GOT3 (cell line): ENCODE results near the gene ASTL.

Experiments
- DNase-seq: peaks from one replicate; lab custom pipeline; 2025; ENCODE audit warnings: mixed read lengths; lab: John Stamatoyannopoulos, UW

Gene ASTL

DNA sequence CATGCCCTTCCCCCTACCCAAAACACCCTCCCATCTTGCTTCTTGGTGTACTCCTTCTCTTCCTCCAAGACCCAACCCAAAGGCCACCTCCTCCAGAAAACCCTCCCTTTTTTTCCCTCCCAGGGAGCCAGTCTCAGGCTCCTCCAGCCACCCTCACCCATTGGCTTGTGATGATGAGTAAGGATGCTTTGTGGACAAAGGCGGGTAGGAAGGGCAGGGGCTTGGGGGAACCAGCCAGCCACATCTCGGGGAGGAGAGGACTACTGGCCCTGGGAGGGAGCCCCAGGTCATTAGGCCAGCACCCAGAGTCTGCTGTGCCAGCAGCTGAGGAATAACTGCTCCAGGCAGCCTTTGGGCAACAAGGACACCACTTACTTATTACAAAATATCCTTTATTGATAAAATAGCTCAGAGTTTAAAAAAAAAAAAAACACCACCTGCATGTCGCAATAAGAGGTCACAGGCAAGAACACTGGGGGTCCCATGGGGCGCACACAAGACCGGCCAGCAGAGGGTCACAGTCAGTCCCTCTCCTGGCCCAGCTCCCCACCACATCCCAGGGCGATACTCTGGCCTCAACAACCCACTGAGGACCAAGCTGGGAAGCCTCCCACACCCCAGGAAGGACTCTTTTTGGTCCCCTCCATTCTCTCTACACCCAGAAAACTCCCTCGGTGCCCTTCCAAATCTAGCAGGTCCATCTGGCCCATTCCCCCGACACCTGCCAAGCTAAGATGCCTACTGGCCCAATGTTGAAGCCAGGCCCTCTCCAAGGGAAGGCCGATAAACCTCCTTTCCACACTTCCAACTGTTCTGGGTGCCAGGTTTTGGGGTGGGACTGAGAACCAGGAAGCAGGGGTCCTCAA is 25.6 kb downstream of the ASTL start:
- no peak for DNase-seq

DNA sequence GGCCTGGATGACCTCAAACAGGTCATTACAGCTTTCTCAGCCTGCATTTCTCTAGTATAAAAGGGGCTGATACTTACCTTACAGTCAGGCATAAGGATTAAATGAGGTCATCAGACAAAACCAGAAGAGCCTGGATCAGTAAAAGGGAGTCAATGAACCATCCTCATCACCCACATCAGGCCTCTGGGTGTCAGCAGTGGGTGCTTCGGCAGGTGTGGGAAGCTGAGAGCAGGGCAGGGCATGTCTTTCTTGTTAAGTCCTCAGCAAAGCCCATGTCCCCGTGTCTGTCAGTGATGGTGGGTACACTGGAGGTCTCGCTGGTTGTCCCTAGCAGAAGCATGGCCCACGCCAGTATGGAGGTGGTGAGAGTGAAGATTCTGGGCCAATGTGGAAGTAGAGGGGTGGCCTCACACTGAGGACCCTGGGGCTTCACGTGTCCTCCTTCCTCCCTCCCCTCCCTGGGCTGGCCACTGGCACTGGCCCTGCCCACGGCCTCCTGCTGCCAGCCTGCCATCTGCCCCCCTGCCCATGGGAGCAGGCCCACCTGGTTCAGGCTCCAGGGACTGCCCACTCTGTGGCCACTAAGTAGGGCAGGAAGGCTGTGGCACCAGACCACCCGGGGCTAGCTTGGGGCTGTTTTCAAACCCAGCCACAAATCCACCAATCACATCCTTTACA is 26.3 kb downstream of the ASTL start:
- DNase-seq = no peak

DNA sequence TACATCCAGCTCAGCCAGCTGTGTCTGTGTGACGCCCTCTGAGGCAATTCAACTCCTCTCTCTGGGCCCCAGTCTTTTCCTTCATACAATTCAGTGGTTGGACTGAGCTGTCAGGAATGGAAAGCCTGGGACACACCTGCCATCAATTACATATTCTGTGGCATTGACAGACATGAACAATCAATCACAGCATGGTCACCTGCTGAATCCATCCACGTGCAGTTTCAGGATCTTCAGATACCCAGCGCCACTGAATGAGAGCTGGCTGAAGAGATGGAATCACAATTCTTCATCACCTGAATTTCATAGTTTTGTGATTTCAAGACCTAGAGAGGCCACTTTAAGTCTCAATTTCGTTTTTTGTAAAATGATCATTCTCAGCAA is 27.1 kb downstream of the ASTL start:
- DNase-seq = no peak

DNA sequence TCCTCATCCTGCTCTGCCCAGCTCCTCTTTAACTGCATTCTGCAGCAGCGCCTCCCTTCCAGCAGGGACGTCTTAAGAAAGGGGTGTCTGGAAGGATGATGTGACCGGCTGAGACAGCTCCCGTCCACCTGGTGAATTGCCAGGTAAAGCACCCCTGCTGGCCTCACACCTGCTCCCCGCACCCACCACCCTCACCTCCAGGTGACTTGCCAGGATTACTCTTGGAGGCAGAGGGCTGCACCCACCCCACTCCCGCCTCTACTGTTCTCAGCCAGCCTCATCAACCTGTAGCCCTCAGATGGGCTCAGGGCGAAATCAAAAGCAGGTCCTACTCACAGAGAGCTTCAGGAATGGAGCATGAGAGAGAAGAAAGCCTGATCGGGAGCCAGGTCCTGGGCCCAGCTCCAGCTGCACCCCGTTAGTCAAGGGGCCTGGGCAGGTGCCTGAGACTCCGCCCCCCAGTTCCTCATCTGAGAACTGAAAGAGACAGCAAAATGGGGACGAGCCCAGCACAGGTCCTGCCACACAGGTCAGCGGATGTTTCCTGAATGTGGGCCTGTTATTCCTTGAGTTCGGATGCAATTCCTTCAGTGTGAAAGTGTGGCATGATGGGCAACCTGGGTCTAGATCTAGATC is 27.6 kb downstream of the ASTL start:
- no peak for DNase-seq

DNA sequence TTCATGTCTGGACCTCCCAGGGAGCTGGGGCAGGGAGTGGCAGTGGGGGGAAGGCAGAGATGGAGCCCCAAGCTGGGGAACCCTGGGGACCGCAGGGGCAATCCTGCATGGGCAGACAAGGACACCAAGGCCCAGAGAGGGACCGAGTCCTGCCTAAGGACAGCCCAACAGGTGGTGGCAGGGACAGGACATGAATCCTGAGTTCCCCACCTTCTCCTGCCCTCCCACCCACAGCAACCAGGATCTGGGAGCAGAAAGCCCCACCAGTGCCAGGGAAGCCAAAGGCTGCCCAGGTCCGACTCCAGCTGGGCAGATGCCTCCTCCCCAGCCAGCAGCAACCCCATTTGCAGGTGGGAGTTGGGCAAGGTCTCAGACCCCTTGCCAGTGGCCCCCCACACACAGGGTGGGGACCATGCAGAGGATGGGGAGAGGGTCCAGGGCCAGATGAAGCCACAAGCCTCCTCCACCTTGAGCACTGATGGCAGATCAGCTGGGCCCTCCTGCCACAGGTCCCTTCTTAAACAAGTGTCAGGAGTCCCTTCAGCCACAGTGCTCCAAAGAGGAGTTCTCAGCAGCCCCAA is 28.3 kb downstream of the ASTL start:
- no peak for DNase-seq

DNA sequence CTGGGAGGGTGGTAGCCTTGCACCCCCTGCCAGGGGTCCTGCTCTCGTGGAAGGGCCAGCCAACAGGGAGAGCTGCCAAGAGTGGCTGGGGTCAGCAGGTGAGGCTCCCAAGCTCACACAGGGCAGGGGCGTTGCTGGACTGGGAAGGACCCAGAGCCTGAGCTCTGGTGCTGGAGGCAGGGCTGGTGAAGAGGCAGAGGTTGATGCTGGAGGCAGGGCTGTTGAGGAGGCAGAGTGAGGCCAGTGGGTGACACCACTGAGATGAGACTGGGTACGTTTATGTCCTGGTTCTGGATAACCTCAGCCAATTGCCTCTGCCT is 29.0 kb downstream of the ASTL start:
- no peak for DNase-seq

DNA sequence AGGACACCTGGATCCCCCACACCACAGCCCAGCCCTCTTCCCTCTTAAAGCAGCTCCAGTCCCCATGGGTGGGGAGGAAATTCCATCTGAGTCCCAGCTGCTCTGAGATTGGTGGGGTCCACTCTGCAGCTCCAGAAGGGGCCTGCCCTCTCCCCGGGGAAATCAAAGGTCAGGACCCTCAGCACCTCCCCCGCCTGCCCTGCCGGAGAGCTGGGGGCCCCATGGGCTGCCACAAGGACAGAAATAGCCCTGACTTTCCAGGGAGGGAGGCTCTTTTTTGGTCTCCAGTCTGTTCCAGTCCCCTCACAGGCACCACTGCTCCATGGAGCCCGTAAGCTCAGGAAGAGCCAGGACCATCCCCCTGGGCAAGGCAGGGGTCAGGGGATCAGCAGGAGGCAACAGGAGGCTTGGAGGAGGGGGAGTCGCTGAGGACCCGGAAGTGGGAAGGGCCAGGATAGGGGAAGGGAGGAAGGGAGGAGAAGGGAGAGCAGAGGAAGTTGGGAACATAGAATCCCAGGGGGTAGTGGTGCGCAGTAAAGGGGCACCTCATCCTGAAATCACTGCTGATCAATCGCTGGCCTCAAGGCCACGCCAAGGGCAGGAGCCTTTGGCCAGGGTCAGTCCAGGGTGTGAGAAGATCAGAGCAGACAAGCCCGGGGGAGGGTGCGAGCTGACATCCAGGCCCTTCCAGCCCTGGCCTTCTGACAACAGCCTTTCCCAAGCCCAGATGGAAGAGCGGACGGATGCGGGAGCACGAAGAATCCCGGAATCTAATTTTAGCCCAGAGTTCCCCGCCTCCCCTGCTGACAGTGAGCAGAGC is 29.6 kb downstream of the ASTL start:
- no peak for DNase-seq

DNA sequence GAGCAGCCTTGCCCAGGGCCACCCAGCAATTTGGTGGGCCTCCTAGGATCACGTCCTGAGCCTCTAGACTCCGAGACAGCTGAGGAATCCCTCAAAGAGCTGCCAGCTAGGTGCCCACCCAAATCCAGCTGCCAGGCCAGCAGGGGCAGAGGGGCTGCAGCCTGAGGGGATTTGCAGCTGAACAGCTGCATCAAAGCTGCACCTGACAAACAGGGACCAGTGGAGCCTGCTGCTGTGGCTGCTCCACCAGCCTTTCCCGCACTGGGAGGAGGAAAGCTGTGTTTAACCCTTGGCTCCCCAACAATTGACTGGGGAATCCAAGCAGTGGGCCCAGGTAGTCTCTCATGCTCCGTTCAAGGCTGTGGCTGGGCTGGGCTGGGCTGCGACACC is 30.2 kb downstream of the ASTL start:
- no peak for DNase-seq

DNA sequence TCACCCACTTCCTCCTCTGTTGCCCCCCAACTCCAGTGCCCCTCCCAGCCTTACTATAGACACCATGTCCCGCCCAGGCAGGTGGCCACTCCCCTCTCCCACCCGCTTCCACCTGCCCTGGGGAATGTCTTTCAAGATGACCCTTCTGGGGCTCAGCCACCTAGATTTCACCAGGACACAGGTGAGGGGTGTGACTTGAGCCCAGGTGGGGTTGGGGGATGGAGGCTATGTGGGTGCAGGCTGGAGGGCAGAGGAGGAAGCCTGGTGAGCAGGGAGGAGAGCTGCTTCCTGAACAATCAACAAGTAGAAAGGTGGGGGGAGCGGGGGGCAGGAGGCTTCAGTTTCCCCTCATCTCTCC is 30.6 kb downstream of the ASTL start:
- no peak for DNase-seq

DNA sequence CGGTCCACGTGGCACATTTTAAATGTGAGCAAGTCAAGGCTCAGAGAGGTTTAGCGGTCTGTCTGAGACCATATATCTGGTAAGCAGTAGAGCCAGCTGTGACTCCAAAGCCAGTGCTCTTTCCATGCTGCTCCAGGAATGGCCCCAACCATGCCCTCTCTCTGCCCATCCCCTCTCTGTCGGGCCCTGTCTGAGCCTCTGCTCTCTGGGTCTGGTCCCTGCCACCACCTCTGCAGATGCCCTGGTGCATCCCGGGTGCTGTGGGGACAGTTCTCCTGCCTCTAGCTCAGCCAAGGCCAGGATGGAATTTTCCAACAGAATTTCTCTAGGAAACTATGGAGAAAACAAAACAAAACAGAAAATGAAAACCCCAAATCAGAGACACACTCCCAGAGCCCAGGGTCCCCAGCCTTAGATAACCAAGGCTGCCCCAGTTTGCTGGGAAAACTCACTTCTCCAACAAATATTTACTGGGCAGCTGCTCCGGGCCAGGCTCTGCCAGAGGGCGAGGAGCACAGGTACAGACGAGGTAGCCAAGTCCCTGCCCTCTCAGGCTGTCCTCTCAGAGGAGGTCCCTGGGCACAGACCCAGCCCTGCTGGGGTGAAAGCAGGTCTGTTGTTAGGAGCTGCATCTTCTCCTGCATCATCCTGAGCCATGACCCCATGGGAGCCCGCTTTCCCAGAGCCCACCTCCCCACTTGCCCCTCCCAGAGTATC is 31.2 kb downstream of the ASTL start:
- no peak for DNase-seq

DNA sequence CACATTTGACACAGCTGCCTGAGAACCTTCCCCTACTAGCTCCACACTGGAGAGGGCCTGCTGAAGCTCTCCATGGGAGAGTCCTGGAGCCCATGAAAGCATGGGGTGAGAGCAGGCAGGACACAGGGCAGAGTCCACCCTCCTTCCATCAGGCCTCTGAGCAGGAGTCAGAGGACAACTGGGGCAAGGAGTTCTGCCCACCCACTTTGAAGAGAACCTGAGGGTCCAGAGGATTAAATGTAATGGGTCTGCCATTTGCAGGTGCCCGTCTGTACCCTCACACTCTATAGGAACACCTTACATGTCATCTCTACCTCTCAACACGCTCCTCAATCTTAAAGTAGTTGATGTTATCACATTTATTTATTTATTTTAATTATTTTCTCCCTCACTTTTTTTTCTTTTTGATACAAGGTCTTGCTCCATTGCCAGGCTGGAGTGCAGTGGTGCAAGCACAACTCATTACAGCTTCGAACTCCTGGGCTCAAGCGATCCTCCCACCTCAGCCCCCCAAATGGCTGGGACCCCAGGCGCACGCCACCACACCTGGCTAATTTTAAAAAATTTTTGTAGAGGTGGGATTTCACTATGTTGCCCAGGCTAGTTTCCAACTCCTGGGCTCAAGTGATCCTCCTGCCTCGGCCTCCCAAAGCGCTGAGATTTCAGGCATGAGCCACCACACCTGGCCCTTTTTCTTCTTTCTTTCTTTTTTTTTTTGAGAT is 32.1 kb downstream of the ASTL start:
- DNase-seq = no peak

DNA sequence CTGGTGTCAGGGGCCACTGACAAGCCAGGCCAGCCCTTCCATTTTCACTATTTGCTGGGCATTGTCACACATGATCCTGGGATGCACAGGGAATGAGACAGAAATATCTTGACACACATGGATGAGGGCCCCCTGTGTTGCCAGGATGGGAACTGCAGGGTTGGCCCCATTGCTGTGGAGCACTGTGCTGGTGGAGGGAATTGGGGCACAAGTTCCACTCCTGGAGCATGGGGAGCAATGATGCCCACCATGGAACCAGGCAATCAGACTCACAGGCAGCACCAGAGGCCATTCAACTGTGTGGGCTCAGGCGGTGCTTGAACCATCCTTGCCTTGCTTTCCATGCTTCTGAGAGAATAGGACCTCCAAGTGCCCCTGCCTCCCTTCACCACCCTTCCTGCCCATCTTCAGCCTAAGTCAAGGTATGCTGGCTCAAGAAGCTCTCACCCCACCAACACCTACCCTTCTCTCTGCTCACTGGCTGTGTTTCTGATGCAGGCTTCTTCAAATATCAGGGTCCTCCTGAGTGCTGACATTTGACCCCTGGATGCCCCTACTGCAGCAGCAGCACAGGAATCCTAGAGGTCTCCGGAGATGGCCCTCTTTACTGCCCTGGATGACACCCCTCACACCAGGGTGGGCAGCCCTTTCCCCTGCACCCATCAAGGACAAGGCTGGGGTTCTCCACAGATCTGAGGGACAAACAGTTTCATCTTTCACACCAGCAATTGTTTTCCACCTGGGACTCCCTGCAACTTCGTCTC is 33.0 kb downstream of the ASTL start:
- DNase-seq = no peak

DNA sequence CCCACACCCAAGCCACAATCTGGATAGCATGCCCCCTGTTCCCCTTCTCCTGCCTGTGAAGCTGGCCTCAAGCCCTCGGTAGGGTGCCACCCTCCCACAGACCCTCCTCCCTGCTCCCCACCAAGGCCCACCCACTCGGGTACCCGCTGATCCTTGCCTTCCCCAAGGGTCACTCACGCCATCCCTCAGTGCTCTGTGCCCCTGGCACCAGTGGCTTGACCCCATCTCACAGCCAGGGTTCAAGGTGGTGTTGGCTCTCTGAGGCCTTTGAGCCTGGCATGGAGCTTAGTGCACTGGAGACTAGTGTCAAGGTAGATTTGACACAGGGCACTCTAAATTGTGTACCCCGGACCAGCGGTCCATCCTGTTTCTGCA is 33.8 kb downstream of the ASTL start:
- no peak for DNase-seq

DNA sequence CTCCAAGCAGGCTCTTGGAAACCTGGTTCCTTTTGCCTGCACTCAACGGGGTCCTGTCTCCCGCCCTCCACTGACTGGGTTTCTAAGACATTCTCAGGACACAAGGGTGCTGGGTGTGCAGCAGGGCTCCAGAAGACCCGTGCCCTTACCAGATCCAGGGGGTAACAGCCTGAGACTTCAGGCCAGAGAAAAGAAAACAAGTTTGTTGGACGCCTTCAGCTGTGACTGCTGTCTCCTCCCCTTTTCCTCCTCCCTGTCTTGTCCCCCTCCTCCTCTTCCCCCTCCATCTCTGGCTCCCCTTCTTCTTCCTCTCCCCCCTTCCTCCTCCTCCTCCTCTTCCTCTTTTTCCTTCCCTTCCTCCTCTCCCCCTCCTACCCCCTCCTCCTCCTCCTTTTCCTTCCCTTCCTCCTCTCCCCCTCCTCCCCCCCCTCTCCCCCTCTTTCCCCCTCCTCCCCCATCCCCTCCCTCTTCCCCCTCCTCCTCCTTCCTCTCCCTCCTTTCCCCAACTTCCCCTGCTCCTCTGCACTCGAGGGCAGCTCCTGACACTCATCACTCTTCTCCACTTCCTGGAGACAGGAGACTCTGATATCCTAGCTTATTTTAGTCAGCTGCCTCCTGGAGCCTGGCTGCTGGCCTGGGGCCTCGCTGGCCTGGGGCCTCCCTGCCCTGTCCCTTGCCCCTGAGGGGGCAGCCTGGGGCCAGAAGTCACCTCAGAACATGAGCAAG is 34.4 kb downstream of the ASTL start:
- no peak for DNase-seq

DNA sequence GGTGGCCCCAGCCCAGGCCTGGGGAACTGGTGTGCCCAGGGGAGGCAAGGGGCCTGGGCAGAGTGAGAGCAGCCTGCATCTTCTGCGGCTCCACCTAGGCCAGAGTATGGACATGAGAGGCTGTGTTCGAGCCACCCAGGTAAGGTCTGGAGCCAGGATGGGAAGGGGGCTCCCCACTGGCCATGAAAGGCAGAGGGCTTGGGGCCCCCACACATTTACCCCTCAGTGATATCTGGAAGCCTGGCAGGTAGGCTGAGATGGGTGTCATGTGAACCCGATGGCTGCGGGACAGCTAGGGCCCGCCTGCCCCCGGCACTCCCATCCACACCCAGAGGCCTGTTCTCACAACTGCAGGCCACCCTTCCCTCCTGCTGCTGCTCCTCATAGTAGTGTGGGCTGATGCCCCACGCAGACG is 35.1 kb downstream of the ASTL start:
- DNase-seq = no peak

DNA sequence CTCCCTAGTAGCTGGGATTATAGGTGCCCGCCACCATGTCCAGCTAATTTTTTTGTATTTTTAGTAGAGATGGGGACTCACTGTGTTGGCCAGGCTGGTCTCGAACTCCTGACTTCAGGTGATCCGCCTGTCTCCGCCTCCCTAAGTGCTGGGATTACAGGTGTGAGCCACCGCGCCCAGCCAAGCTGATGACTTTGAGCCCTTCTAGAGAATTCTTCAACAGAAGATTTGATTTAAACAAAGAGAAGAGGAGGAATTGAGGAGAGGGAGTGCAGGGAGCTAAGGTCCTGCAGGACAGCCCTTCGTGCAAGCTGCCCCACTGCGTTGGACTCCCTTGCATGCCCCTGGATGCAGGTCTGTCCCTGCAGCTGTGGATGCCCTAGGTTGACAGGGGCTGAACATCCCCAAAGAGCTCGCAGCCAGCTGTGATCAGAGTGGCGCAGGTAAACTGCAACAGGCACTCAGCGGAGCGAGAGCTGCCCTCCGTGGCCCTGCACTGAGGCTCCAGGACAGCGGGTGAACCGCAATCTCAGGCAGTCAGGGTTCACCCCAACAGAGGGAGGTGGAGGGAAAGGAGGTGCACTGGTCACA is 35.6 kb downstream of the ASTL start:
- no peak for DNase-seq

DNA sequence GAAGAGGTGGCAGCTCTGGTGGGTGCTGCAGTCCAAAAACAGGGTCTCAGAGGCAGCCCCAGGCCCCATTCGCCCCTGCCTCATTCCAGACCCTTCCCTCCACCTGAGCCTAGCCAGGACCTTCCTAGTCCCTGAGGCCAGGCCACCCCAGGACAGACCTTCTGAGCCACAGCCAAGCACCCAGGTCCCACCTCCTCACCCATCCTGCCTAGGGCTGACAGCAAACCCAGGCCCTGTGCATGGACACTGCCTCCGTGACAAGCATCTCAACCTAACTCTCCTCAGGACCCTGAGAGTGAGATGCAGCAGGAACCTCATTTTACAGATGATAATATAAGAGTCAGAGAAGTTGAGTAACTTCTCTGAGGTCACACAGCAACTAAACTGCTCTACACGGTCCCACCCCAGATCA is 37.4 kb downstream of the ASTL start:
- DNase-seq = no peak

DNA sequence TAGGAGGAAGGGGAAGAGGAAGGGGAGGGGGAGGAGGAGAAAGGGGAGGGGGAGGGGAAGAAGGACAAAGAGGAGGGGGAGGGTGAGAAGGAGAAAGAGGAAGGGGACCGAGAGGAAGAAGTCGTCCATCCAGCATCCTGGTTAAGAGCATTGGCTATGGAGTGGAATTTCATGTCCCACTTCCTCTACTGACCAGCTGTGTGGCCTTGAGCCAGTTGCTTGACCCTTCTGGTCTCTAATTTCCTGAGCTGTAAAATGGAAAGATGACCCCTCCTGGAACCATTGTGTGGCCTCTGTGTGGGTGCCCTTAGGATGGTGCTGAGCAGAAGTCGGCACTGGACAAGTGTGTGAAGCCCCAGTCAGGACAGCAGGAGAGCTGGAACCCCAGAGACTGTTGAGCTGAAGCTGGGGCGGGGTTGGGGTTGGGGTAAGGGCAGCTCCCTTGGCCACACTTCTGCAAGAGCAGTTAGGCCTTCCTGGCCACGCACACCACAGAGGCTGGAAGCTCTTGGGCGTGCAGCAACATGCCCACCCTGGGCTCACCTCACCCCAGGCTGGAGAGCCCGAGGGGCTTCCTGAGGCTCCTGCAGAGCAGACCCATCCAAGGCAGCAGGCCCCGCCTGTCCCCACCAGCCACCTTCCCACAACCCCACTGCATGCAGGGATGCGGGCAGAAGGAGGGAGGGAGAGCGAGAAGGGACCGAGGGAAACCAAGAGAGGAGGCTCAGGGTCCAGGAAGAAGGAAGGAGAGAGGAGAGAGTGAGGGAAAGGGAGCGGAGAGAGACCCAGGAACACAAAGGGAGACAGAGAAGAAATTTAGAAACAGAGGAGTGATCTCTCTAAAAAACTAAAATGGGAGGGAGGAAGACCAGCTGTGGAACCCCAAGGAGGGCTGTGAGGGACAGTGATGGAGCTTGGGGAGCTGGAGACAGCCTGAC is 38.2 kb downstream of the ASTL start:
- no peak for DNase-seq
